GM21381 (cell line): ENCODE data around the gene SEMA3E.
"Not testable (repeated sequence)": the region's sequence is repeated elsewhere in the genome, so short reads cannot be mapped to it uniquely, and the experiment has no call there.

ENCODE experiments used
- ATAC-seq: cut with Tn5 transposase; IDR thresholded peaks from one replicate; pipeline ENCODE4 v1.9.1; 2021; ENCODE audit warnings: mild to moderate bottlenecking, moderate library complexity; ENCODE audit not compliant: unreplicated experiment

SEMA3E gene

GRCh38 chr7:83457022-83457892 is 191.7 kb downstream of the SEMA3E start:
- no peak for ATAC-seq

GRCh38 chr7:83456413-83456812 is 192.5 kb downstream of the SEMA3E start:
- ATAC-seq: no peak

- ATAC-seq: no peak
Measured at GRCh38 chr7:83455612-83456011, 193.3 kb downstream of the SEMA3E start.

GRCh38 chr7:83452256-83452655 is 196.7 kb downstream of the SEMA3E start:
- no peak for ATAC-seq

GRCh38 chr7:83451501-83452045 is 197.4 kb downstream of the SEMA3E start:
- ATAC-seq: no peak

GRCh38 chr7:83449781-83450180 is 199.2 kb downstream of the SEMA3E start:
- ATAC-seq: no peak

- no peak for ATAC-seq
Measured at GRCh38 chr7:83447681-83448080, 201.3 kb downstream of the SEMA3E start.

GRCh38 chr7:83446102-83446669 is 202.8 kb downstream of the SEMA3E start:
- no peak for ATAC-seq

- ATAC-seq: no peak
Measured at GRCh38 chr7:83442911-83443310, 206.0 kb downstream of the SEMA3E start.

GRCh38 chr7:83439026-83439425 is 209.9 kb downstream of the SEMA3E start:
- no peak for ATAC-seq

- not testable (repeated sequence) for ATAC-seq
Measured at GRCh38 chr7:83430289-83430688, 218.7 kb downstream of the SEMA3E start.

GRCh38 chr7:83429493-83429892 is 219.4 kb downstream of the SEMA3E start:
- no peak for ATAC-seq

GRCh38 chr7:83427884-83428283 is 221.1 kb downstream of the SEMA3E start:
- no peak for ATAC-seq

- no peak for ATAC-seq
Measured at GRCh38 chr7:83426325-83426724, 222.6 kb downstream of the SEMA3E start.

GRCh38 chr7:83419013-83419412 is 229.9 kb downstream of the SEMA3E start:
- ATAC-seq: no peak

- ATAC-seq: no peak
Measured at GRCh38 chr7:83415840-83416239, 233.1 kb downstream of the SEMA3E start.

GRCh38 chr7:83414947-83415346 is 234.0 kb downstream of the SEMA3E start:
- no peak for ATAC-seq

GRCh38 chr7:83413831-83414230 is 235.1 kb downstream of the SEMA3E start:
- no peak for ATAC-seq

- no peak for ATAC-seq
Measured at GRCh38 chr7:83413424-83413823, 235.5 kb downstream of the SEMA3E start.

GRCh38 chr7:83410989-83411591 is 237.8 kb downstream of the SEMA3E start:
- no peak for ATAC-seq

- ATAC-seq: no peak
Measured at GRCh38 chr7:83394776-83395175, 254.2 kb downstream of the SEMA3E start.

GRCh38 chr7:83388436-83388835 is 260.5 kb downstream of the SEMA3E start:
- ATAC-seq: no peak
